GM12878 (cell line): ENCODE measurements around the gene MYO1E. TPM values are rescaled to one million over a fixed set of nuclear protein-coding genes. Genes with fewer than 3 reads are reported as not detected.

Experiments used
- ATAC-seq: fragments of 200-7000 bp; cut with Tn5 transposase; 3 replicates; pipeline ENCODE4 v1.9.1; 2020; ENCODE audit warnings: mild to moderate bottlenecking, moderate library complexity
- BruUV-seq: library from RNA; stranded (reverse); fragments of 400-500 nt; replicated peaks from 2 replicates; lab custom pipeline; 2021; lab: Mats Ljungman, UMichigan
- CTCF ChIA-PET: fragments of 300-600 bp; sonication (Branson Sonifier 250); formaldehyde crosslinking; extraction: SDS; loops from one replicate; lab custom pipeline; 2021; ENCODE audit warnings: inconsistent platforms; lab: Yijun Ruan, JAX
- POLR2A ChIA-PET: fragments of 350-600 bp; formaldehyde crosslinking; extraction: SDS; loops from one replicate; lab custom pipeline; 2021; ENCODE audit warnings: inconsistent platforms; lab: Charles Lee
- RAD21 ChIA-PET: fragments of 300-600 bp; sonication (Branson Sonifier 250); formaldehyde crosslinking; loops from one replicate; lab custom pipeline; 2023; ENCODE audit warnings: antibody characterized with exemption; ENCODE audit not compliant: unreplicated experiment; lab: Charles Lee
- SMC1A ChIA-PET: fragments of 300-600 bp; sonication (Branson Sonifier 250); formaldehyde crosslinking; loops from one replicate; lab custom pipeline; 2023; ENCODE audit not compliant: unreplicated experiment, uncharacterized antibody; lab: Charles Lee
- DNase-seq: peaks from one replicate; pipeline ENCODE4 v3.0.0-alpha.2; 2011; ENCODE audit warnings: low read depth, low spot score
- FAIRE-seq: peaks from 3 replicates; lab custom pipeline; 2011; peaks lifted over from hg19 to GRCh38; lab: Jason Lieb, UNC
- H2AFZ ChIP-seq: 2 replicates; pipeline ENCODE4 v1.6.0; 2011; ENCODE audit warnings: low read depth, low read length, control low read depth; ENCODE audit not compliant: control insufficient read depth
- H3K27ac ChIP-seq: 2 replicates; pipeline ENCODE4 v1.5.1; 2011; ENCODE audit warnings: control low read depth; ENCODE audit not compliant: control insufficient read depth, insufficient read depth
- H3K27me3 ChIP-seq, 2 experiments: replicated peaks in 1 of 2; 2 replicates each; pipeline versions ENCODE4 v1.6.0 to v1.6.1; 2011; ENCODE audit warnings: low read length in 1 of 2; ENCODE audit not compliant: control insufficient read depth in 2 of 2, insufficient read depth in 2 of 2
- H3K36me3 ChIP-seq, 2 experiments: 2 replicates each; pipeline ENCODE4 v1.5.1; 2011; ENCODE audit warnings: low read length in 1 of 2; ENCODE audit not compliant: control insufficient read depth in 2 of 2, insufficient read depth in 2 of 2
- H3K4me1 ChIP-seq: 2 replicates; pipeline ENCODE4 v1.6.1; 2011; ENCODE audit warnings: mild to moderate bottlenecking, low read length, moderate library complexity, mixed read lengths; ENCODE audit not compliant: control insufficient read depth, insufficient read depth
- H3K4me2 ChIP-seq: 2 replicates; pipeline ENCODE4 v1.6.0; 2011; ENCODE audit warnings: control low read depth; ENCODE audit not compliant: control insufficient read depth, insufficient read depth
- H3K4me3 ChIP-seq: fragments of 200-600 bp; sonication (generic); 2 replicates; pipeline ENCODE4 v1.5.1; 2016
- H3K79me2 ChIP-seq: 2 replicates; pipeline ENCODE4 v1.6.0; 2011; ENCODE audit warnings: low read length; ENCODE audit not compliant: control insufficient read depth, insufficient read depth
- H3K9ac ChIP-seq: 2 replicates; pipeline ENCODE4 v1.8.0; 2011; ENCODE audit warnings: low read length, control low read depth, mixed read lengths; ENCODE audit not compliant: control insufficient read depth, insufficient read depth
- H3K9me3 ChIP-seq: replicated peaks from 3 replicates; pipeline ENCODE4 v1.5.1; 2011; ENCODE audit warnings: mild to moderate bottlenecking, low read length; ENCODE audit not compliant: control insufficient read depth, insufficient read depth
- H4K20me1 ChIP-seq: 2 replicates; pipeline ENCODE4 v1.6.0; 2011; ENCODE audit not compliant: control insufficient read depth, insufficient read depth
- ATF7 ChIP-seq: fragments of 450-650 bp; IDR thresholded peaks from 2 replicates; pipeline ENCODE4 v1.6.1; 2016; ENCODE audit warnings: low read depth, mild to moderate bottlenecking
- BRCA1 ChIP-seq: IDR thresholded peaks from 2 replicates; pipeline ENCODE4 v1.6.1; 2011; ENCODE audit warnings: low read depth, low read length, improper control_type of control experiment
- CHD2 ChIP-seq: IDR thresholded peaks from 2 replicates; pipeline ENCODE4 v1.6.1; 2011; ENCODE audit warnings: low read depth, low read length, improper control_type of control experiment, borderline replicate concordance
- HDAC6 ChIP-seq: fragments of 200-600 bp; sonication (generic); IDR thresholded peaks from one replicate; pipeline ENCODE4 v1.8.0; 2017; ENCODE audit warnings: antibody characterized with exemption; ENCODE audit not compliant: unreplicated experiment
- MTA2 ChIP-seq: fragments of 450-650 bp; IDR thresholded peaks from 2 replicates; pipeline ENCODE4 v1.6.1; 2016; ENCODE audit warnings: low read depth, mild to moderate bottlenecking, moderate library complexity
- NBN ChIP-seq: fragments of 450-650 bp; IDR thresholded peaks from 2 replicates; pipeline ENCODE4 v1.6.1; 2016
- NFIC ChIP-seq: IDR thresholded peaks from 2 replicates; pipeline ENCODE4 v1.6.1; 2012; ENCODE audit warnings: low read depth, mild to moderate bottlenecking, inconsistent platforms, low read length, moderate library complexity
- RELA ChIP-seq: fragments of 450-650 bp; IDR thresholded peaks from 2 replicates; pipeline ENCODE4 v1.8.0; 2014; ENCODE audit warnings: borderline replicate concordance; ENCODE audit not compliant: partially characterized antibody
- RUNX3 ChIP-seq: IDR thresholded peaks from 2 replicates; pipeline ENCODE4 v1.6.1; 2012; ENCODE audit warnings: low read length, inconsistent platforms
- ZNF207 ChIP-seq: fragments of 450-650 bp; IDR thresholded peaks from 2 replicates; pipeline ENCODE4 v1.6.1; 2014; ENCODE audit warnings: antibody characterized with exemption, mild to moderate bottlenecking, borderline replicate concordance
- WGBS: methylation state at CpG from one replicate; pipeline ENCODE4 v1.1.6; 2016; ENCODE audit warnings: low lambda C conversion rate; ENCODE audit not compliant: insufficient replicate concordance, insufficient coverage; ENCODE audit errors: missing lambda C conversion rate; 5-methylcytosine and 5-hydroxymethylcytosine counted together
- in situ Hi-C: fragments of 300-500 bp; cut with MboI; formaldehyde crosslinking; loops from 9 replicates; pipeline ENCODE4 v1.14.3; 2018; ENCODE audit warnings: mixed read lengths
- intact Hi-C: fragments of 100-400 bp; cut with micrococcal nuclease; formaldehyde crosslinking; loops from one replicate; pipeline ENCODE4 v1.14.2; 2022; ENCODE audit not compliant: unreplicated experiment
- polyA plus RNA-seq, 11 experiments: library from polyadenylated mRNA; depleted of rRNA in 4 of 11; unstranded in 6 of 11; stranded (reverse) in 5 of 11; fragments of >200 nt; fragmentation: Nextera tagmentation in 4 of 11; fragmentation: Illumina TruSeq in 1 of 11; extraction: Ambion mirVana in 4 of 11; extraction: Trizol in 1 of 11; gene quantifications; 1 replicate in 1 of 11; 2 replicates in 10 of 11; pipeline versions ENCODE4 v1.2.1 to v1.2.3, GENCODE V29; 2011 to 2016; ENCODE audit warnings: inconsistent platforms in 2 of 11, missing spikeins in 2 of 11, low read depth in 1 of 11
- total RNA-seq, 4 experiments: library from RNA; depleted of rRNA in 3 of 4; stranded (reverse); fragments of >200 nt in 3 of 4; fragmentation: Illumina TruSeq in 1 of 4; extraction: Trizol in 1 of 4; gene quantifications; 2 replicates each; pipeline versions ENCODE4 v1.2.1 to v1.2.3, GENCODE V29; 2013 to 2021
- TF ChIP-seq, protein P1 (sequence below): IDR thresholded peaks from 2 replicates; pipeline ENCODE4 v1.6.1; 2012; ENCODE audit warnings: mild to moderate bottlenecking, low read depth, low read length
- TF ChIP-seq, protein P2 (sequence below): fragments of 450-650 bp; IDR thresholded peaks from 2 replicates; pipeline ENCODE4 v1.6.1; 2016; ENCODE audit warnings: mild to moderate bottlenecking, moderate library complexity, borderline replicate concordance

MYO1E gene
- total and polyA plus RNA-seq, 10 of the 15 experiments (the other 5 are each of a cell fraction or from before 2014, with no cell fraction given): 10.3 to 266 (median 64.9) TPM

- ChIA-PET POLR2A (interaction anchor here (0.9 kb wide), 1 partner anchor 10 kb away, joined by 3 read pairs; no protein-coding TSS in a partner anchor), RAD21 (interaction anchor here (0.6 to 1.8 kb wide), 3 partner anchors 17 to 57 kb away, joined by 3 to 5 read pairs (median 3); no protein-coding TSS in a partner anchor)
- H3K4me2 ChIP-seq: no peak overlapping the region
- TF ChIP-seq NFIC (peak; percentile 51; the same call in 1 of the 2 replicates), BRCA1 (no peak), ZNF207 (no peak), MTA2 (no peak), RUNX3 (peak; percentile 79), CHD2 (no peak), HDAC6 (no peak), RELA (no peak), ATF7 (0 out of 2 replicates have a peak, but pooled peaks have one; percentile 12), NBN (no peak)
- TF ChIP-seq, protein P1, sequence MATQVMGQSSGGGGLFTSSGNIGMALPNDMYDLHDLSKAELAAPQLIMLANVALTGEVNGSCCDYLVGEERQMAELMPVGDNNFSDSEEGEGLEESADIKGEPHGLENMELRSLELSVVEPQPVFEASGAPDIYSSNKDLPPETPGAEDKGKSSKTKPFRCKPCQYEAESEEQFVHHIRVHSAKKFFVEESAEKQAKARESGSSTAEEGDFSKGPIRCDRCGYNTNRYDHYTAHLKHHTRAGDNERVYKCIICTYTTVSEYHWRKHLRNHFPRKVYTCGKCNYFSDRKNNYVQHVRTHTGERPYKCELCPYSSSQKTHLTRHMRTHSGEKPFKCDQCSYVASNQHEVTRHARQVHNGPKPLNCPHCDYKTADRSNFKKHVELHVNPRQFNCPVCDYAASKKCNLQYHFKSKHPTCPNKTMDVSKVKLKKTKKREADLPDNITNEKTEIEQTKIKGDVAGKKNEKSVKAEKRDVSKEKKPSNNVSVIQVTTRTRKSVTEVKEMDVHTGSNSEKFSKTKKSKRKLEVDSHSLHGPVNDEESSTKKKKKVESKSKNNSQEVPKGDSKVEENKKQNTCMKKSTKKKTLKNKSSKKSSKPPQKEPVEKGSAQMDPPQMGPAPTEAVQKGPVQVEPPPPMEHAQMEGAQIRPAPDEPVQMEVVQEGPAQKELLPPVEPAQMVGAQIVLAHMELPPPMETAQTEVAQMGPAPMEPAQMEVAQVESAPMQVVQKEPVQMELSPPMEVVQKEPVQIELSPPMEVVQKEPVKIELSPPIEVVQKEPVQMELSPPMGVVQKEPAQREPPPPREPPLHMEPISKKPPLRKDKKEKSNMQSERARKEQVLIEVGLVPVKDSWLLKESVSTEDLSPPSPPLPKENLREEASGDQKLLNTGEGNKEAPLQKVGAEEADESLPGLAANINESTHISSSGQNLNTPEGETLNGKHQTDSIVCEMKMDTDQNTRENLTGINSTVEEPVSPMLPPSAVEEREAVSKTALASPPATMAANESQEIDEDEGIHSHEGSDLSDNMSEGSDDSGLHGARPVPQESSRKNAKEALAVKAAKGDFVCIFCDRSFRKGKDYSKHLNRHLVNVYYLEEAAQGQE: no peak
- TF ChIP-seq, protein P2, sequence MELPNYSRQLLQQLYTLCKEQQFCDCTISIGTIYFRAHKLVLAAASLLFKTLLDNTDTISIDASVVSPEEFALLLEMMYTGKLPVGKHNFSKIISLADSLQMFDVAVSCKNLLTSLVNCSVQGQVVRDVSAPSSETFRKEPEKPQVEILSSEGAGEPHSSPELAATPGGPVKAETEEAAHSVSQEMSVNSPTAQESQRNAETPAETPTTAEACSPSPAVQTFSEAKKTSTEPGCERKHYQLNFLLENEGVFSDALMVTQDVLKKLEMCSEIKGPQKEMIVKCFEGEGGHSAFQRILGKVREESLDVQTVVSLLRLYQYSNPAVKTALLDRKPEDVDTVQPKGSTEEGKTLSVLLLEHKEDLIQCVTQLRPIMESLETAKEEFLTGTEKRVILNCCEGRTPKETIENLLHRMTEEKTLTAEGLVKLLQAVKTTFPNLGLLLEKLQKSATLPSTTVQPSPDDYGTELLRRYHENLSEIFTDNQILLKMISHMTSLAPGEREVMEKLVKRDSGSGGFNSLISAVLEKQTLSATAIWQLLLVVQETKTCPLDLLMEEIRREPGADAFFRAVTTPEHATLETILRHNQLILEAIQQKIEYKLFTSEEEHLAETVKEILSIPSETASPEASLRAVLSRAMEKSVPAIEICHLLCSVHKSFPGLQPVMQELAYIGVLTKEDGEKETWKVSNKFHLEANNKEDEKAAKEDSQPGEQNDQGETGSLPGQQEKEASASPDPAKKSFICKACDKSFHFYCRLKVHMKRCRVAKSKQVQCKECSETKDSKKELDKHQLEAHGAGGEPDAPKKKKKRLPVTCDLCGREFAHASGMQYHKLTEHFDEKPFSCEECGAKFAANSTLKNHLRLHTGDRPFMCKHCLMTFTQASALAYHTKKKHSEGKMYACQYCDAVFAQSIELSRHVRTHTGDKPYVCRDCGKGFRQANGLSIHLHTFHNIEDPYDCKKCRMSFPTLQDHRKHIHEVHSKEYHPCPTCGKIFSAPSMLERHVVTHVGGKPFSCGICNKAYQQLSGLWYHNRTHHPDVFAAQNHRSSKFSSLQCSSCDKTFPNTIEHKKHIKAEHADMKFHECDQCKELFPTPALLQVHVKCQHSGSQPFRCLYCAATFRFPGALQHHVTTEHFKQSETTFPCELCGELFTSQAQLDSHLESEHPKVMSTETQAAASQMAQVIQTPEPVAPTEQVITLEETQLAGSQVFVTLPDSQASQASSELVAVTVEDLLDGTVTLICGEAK: no peak
Measured at GRCh38 chr15:59274126-59274970, 98.3 kb downstream of the MYO1E start.

More at GRCh38 chr15:59274126-59274970, 98.3 kb downstream of the MYO1E start:
- no TSS peak for BruUV-seq
- no peak overlapping the region for H3K4me3 ChIP-seq
- no peak overlapping the region for H3K9ac ChIP-seq
- peak overlapping the region; percentile 36 for H3K27ac ChIP-seq
- H3K9me3 ChIP-seq: no peaks in the 10 kb centered on the region
- H3K27me3 ChIP-seq: no peaks in the 10 kb centered on the region
- SMC1A ChIA-PET: interaction anchor here (1.1 to 1.9 kb wide), 2 partner anchors 19 to 28 kb away, joined by 3 to 6 read pairs; no protein-coding TSS in a partner anchor
- DNase-seq: no peak
- peaks cover 0 to 8% of the 10 kb centered on the region in 2 experiments; a peak in 2 of 4 replicates for H3K36me3 ChIP-seq
- intact Hi-C loops: no loop called here
- 0 out of 2 replicates have a peak, but pooled peaks cover 2% of the 10 kb centered on the region for H4K20me1 ChIP-seq
- CTCF ChIA-PET: interaction anchor here (0.6 to 1.1 kb wide), 3 partner anchors 9 to 437 kb away, joined by 3 read pairs; no protein-coding TSS in a partner anchor
- peaks cover 17% of the 10 kb centered on the region for H3K4me1 ChIP-seq
- in situ Hi-C loops: no loop called here
- no peak for FAIRE-seq
- no peak overlapping the region for H2AFZ ChIP-seq
- peaks cover 53% of the 10 kb centered on the region for H3K79me2 ChIP-seq
- WGBS: 77% methylated on average over 6 of the region's 6 CpGs
- peak; percentile 83 for ATAC-seq
